HepG2 (cell line): ENCODE measurements around the gene SEC14L5. TPM values are rescaled to one million over a fixed set of nuclear protein-coding genes. Genes with fewer than 3 reads are reported as not detected.

Experiments
- ATAC-seq: fragments of 200-7000 bp; cut with Tn5 transposase; 3 replicates; pipeline ENCODE4 v1.9.1; 2020; ENCODE audit warnings: mild to moderate bottlenecking, moderate library complexity
- BruUV-seq: library from RNA; stranded (reverse); fragments of 400-500 nt; replicated peaks from 2 replicates; lab custom pipeline; 2021; lab: Mats Ljungman, UMichigan
- CTCF ChIA-PET: fragments of 300-600 bp; formaldehyde crosslinking; extraction: SDS; loops from one replicate; lab custom pipeline; 2021; ENCODE audit warnings: low total read pairs, inconsistent platforms, low intra/inter-chr PET ratio; lab: Yijun Ruan, JAX
- POLR2A ChIA-PET: fragments of 350-600 bp; sonication (Branson Sonifier 250); formaldehyde crosslinking; loops from one replicate; lab custom pipeline; 2020; ENCODE audit warnings: antibody characterized with exemption, inconsistent platforms; lab: Yijun Ruan, JAX
- DNase-seq: peaks from one replicate; pipeline ENCODE4 v3.0.0-alpha.2; 2015; ENCODE audit warnings: low spot score
- FAIRE-seq: peaks from 3 replicates; lab custom pipeline; 2011; peaks lifted over from hg19 to GRCh38; lab: Jason Lieb, UNC
- H2AFZ ChIP-seq: one replicate; pipeline ENCODE4 v1.6.1; 2011; ENCODE audit warnings: low read length, inconsistent platforms
- H3K27ac ChIP-seq: fragments of 300-600 bp; 3 replicates; pipeline ENCODE4 v1.8.0; 2011; ENCODE audit warnings: mixed run types, mild to moderate bottlenecking, mixed read lengths, low read length, inconsistent platforms; ENCODE audit not compliant: insufficient read depth; ENCODE audit errors: extremely low read length
- H3K27me3 ChIP-seq, 2 experiments: fragments of 200-600 bp in 1 of 2; 2 replicates in 1 of 2; 3 replicates in 1 of 2; pipeline versions ENCODE4 v1.6.0 to v1.8.0; 2011; ENCODE audit warnings: low read length in 2 of 2, mild to moderate bottlenecking in 2 of 2, moderate library complexity in 2 of 2, inconsistent platforms in 1 of 2; ENCODE audit not compliant: insufficient read depth in 2 of 2, control insufficient read depth in 1 of 2
- H3K36me3 ChIP-seq, 2 experiments: fragments of 200-600 bp in 1 of 2; replicated peaks in 1 of 2; 2 replicates in 1 of 2; 3 replicates in 1 of 2; pipeline versions ENCODE4 v1.5.1 to v1.8.0; 2011; ENCODE audit warnings: low read length in 2 of 2, inconsistent platforms in 1 of 2; ENCODE audit not compliant: insufficient read depth in 2 of 2, control insufficient read depth in 1 of 2
- H3K4me1 ChIP-seq: 2 replicates; pipeline ENCODE4 v1.5.1; 2012; ENCODE audit warnings: low read length, inconsistent platforms; ENCODE audit not compliant: insufficient read depth
- H3K4me2 ChIP-seq: 2 replicates; pipeline ENCODE4 v1.6.0; 2011; ENCODE audit warnings: low read depth, low read length, inconsistent platforms
- H3K4me3 ChIP-seq, 3 experiments: fragments of 200-600 bp in 1 of 3; sonication (generic), shearing (Covaris generic) in 1 of 3; replicated peaks in 1 of 3; 2 replicates each; pipeline ENCODE4 v1.5.1; 2011 to 2016; ENCODE audit warnings: low read length in 3 of 3, inconsistent platforms in 2 of 3, low read depth in 2 of 3, mild to moderate bottlenecking in 2 of 3, control low read depth in 1 of 3, mixed read lengths in 1 of 3; ENCODE audit not compliant: insufficient read depth in 1 of 3
- H3K79me2 ChIP-seq: one replicate; pipeline ENCODE4 v1.6.1; 2011; ENCODE audit warnings: low read length, inconsistent platforms; ENCODE audit not compliant: insufficient read depth
- H3K9ac ChIP-seq: 2 replicates; pipeline ENCODE4 v1.6.0; 2011; ENCODE audit warnings: mild to moderate bottlenecking, low read depth, low read length, inconsistent platforms; ENCODE audit not compliant: insufficient read depth
- H3K9me3 ChIP-seq: 2 replicates; pipeline ENCODE4 v1.5.1; 2012; ENCODE audit warnings: mild to moderate bottlenecking, low read length
- H4K20me1 ChIP-seq: 2 replicates; pipeline ENCODE4 v1.6.0; 2011; ENCODE audit warnings: inconsistent platforms, mild to moderate bottlenecking, low read length, moderate library complexity; ENCODE audit not compliant: insufficient read depth
- ATF2 ChIP-seq: sonication (generic); formaldehyde crosslinking; IDR thresholded peaks from 2 replicates; pipeline ENCODE4 v1.4.0; 2020; ENCODE audit warnings: missing genetic modification reagents
- FOXO4 ChIP-seq: sonication (generic); formaldehyde crosslinking; conservative IDR thresholded peaks from 2 replicates; pipeline ENCODE4 v1.8.1; 2023; ENCODE audit warnings: missing genetic modification reagents
- GABPA ChIP-seq, 2 experiments: IDR thresholded peaks; 2 replicates each; pipeline ENCODE4 v1.6.1; 2011 to 2016; ENCODE audit warnings: low read depth in 2 of 2, low read length in 1 of 2, missing biosample characterization in 1 of 2, missing genetic modification characterization in 1 of 2
- ZNF768 ChIP-seq: sonication (generic); formaldehyde crosslinking; IDR thresholded peaks from 2 replicates; pipeline ENCODE4 v1.4.0; 2020; ENCODE audit warnings: missing genetic modification reagents
- WGBS: methylation state at CpG from one replicate; pipeline ENCODE4 v1.1.6; 2017; ENCODE audit warnings: low lambda C conversion rate; 5-methylcytosine and 5-hydroxymethylcytosine counted together
- in situ Hi-C: cut with HindIII; loops from 2 replicates; pipeline ENCODE4 v1.10.0; 2017; ENCODE audit warnings: low pct_unique_long_range_greater_than_20kb; ENCODE audit not compliant: extremely low pct_ligation_motif_present
- intact Hi-C: fragments of 100-400 bp; cut with micrococcal nuclease; formaldehyde crosslinking; loops from one replicate; pipeline ENCODE4 v1.10.0; 2022; ENCODE audit not compliant: unreplicated experiment
- polyA plus RNA-seq, 8 experiments: library from polyadenylated mRNA; depleted of rRNA in 3 of 8; stranded (reverse) in 7 of 8; unstranded in 1 of 8; fragments of >200 nt; fragmentation: Illumina TruSeq in 4 of 8; extraction: Trizol in 4 of 8; gene quantifications; 2 replicates each; pipeline versions ENCODE4 v1.2.1 to v1.2.3, GENCODE V29; 2011 to 2016; ENCODE audit warnings: low read depth in 4 of 8, missing spikeins in 1 of 8, mixed read lengths in 1 of 8; ENCODE audit not compliant: insufficient read depth in 1 of 8
- total RNA-seq, 5 experiments: library from RNA; depleted of rRNA; stranded (reverse); fragments of >200 nt; fragmentation: Illumina TruSeq; extraction: Trizol; gene quantifications; 2 replicates each; pipeline ENCODE4 v1.2.3, GENCODE V29; 2016; ENCODE audit warnings: low read depth in 1 of 5
- TF ChIP-seq, protein P1 (sequence below): sonication (generic); formaldehyde crosslinking; IDR thresholded peaks from 2 replicates; pipeline ENCODE4 v1.4.0; 2020; ENCODE audit warnings: mild to moderate bottlenecking, low read depth, missing genetic modification reagents
- TF ChIP-seq, protein P2 (sequence below): sonication (generic); formaldehyde crosslinking; IDR thresholded peaks from 2 replicates; pipeline ENCODE4 v1.5.1; 2020; ENCODE audit warnings: mild to moderate bottlenecking, missing genetic modification reagents, borderline replicate concordance
- TF ChIP-seq, protein P3 (sequence below): sonication (generic); formaldehyde crosslinking; IDR thresholded peaks from 2 replicates; pipeline ENCODE4 v1.5.0; 2020; ENCODE audit warnings: mild to moderate bottlenecking, missing genetic modification reagents

Gene SEC14L5
- total and polyA plus RNA-seq, 2 of the 13 experiments (the other 11 are each of a cell fraction or from before 2014, with no cell fraction given) = 0.40 to 0.42 TPM

- FAIRE-seq (no peak), DNase-seq (no peak), ATAC-seq (no peak)
- intact Hi-C loops (no loop called here), in situ Hi-C loops (no loop called here)
- Histone ChIP-seq H2AFZ (no peak overlapping the region), H3K9ac (no peak overlapping the region), H3K27me3 (peaks cover 5 to 33% of the 10 kb centered on the region in 2 experiments; a peak in 4 of 5 replicates), H3K27ac (no peak overlapping the region), H4K20me1 (no peaks in the 10 kb centered on the region), H3K4me2 (no peak overlapping the region), H3K79me2 (no peaks in the 10 kb centered on the region), H3K4me1 (peaks cover 12% of the 10 kb centered on the region), H3K36me3 (no peaks in the 10 kb centered on the region), H3K9me3 (no peaks in the 10 kb centered on the region), H3K4me3 (no peak overlapping the region)
- BruUV-seq = no TSS peak
- 0 out of 2 replicates have a peak, but pooled peaks have one; percentile 83 for TF ChIP-seq FOXO4
- TF ChIP-seq ATF2 = no peak
- peak; percentile 86 for TF ChIP-seq ZNF768
- CTCF ChIA-PET = no interaction called here
- 54% methylated on average over 7 of the region's 7 CpGs for WGBS
- POLR2A ChIA-PET = no interaction called here
Measured at GRCh38 chr16:4979164-4979563, 21.0 kb downstream of the SEC14L5 start.

GRCh38 chr16:4979736-4980660 lies 21.9 kb downstream of the SEC14L5 start:
- Histone ChIP-seq H3K27ac (no peak overlapping the region), H3K9me3 (no peaks in the 10 kb centered on the region), H3K4me3 (no peak overlapping the region), H4K20me1 (no peaks in the 10 kb centered on the region), H3K4me1 (peaks cover 12% of the 10 kb centered on the region), H3K36me3 (no peaks in the 10 kb centered on the region), H3K27me3 (peaks cover 5 to 33% of the 10 kb centered on the region in 2 experiments; a peak in 4 of 5 replicates), H2AFZ (no peak overlapping the region), H3K4me2 (no peak overlapping the region), H3K79me2 (no peaks in the 10 kb centered on the region), H3K9ac (no peak overlapping the region)
- ChIA-PET CTCF (no interaction called here), POLR2A (no interaction called here)
- in situ Hi-C loops = no loop called here
- FAIRE-seq = no peak
- WGBS = 44% methylated on average over 25 of the region's 25 CpGs
- DNase-seq = no peak
- intact Hi-C loops = no loop called here
- BruUV-seq = no TSS peak
- no peak for ATAC-seq
- TF ChIP-seq, protein P1, sequence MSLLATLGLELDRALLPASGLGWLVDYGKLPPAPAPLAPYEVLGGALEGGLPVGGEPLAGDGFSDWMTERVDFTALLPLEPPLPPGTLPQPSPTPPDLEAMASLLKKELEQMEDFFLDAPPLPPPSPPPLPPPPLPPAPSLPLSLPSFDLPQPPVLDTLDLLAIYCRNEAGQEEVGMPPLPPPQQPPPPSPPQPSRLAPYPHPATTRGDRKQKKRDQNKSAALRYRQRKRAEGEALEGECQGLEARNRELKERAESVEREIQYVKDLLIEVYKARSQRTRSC (CRISPR knock-in tag) = no peak
- TF ChIP-seq, protein P2, sequence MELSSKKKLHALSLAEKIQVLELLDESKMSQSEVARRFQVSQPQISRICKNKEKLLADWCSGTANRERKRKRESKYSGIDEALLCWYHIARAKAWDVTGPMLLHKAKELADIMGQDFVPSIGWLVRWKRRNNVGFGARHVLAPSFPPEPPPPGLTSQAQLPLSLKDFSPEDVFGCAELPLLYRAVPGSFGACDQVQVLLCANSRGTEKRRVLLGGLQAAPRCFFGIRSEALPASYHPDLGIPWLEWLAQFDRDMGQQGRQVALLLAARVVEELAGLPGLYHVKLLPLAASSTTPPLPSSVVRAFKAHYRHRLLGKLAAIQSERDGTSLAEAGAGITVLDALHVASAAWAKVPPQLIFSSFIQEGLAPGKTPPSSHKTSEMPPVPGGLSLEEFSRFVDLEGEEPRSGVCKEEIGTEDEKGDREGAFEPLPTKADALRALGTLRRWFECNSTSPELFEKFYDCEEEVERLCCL (CRISPR knock-in tag) = no peak
- TF ChIP-seq GABPA (IDR thresholded peaks at IDR 0.05; ENCODE audit: low read depth, low read length) = no peak
- TF ChIP-seq GABPA (CRISPR knock-in tag; IDR thresholded peaks at IDR 0.05; ENCODE audit: low read depth) = no peak
- TF ChIP-seq, protein P3, sequence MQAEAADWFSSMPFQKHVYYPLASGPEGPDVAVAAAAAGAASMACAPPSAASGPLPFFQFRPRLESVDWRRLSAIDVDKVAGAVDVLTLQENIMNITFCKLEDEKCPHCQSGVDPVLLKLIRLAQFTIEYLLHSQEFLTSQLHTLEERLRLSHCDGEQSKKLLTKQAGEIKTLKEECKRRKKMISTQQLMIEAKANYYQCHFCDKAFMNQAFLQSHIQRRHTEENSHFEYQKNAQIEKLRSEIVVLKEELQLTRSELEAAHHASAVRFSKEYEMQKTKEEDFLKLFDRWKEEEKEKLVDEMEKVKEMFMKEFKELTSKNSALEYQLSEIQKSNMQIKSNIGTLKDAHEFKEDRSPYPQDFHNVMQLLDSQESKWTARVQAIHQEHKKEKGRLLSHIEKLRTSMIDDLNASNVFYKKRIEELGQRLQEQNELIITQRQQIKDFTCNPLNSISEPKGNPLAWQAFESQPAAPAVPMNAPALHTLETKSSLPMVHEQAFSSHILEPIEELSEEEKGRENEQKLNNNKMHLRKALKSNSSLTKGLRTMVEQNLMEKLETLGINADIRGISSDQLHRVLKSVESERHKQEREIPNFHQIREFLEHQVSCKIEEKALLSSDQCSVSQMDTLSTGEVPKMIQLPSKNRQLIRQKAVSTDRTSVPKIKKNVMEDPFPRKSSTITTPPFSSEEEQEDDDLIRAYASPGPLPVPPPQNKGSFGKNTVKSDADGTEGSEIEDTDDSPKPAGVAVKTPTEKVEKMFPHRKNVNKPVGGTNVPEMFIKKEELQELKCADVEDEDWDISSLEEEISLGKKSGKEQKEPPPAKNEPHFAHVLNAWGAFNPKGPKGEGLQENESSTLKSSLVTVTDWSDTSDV (CRISPR knock-in tag) = 0 out of 2 replicates have a peak, but pooled peaks have one; percentile 28
